HG03432 (cell line): ENCODE data around the gene VCP.
"Not testable (repeated sequence)": the region's sequence is repeated elsewhere in the genome, so short reads cannot be mapped to it uniquely, and the experiment has no call there.

ENCODE experiments used
- ATAC-seq: cut with Tn5 transposase; IDR thresholded peaks from one replicate; pipeline ENCODE4 v1.9.1; 2021; ENCODE audit warnings: mild to moderate bottlenecking, moderate library complexity; ENCODE audit not compliant: unreplicated experiment

The VCP gene

GRCh38 chr9:35026671-35027070 lies 45.8 kb downstream of the VCP start:
- ATAC-seq = no peak

GRCh38 chr9:35023443-35023842 lies 49.0 kb downstream of the VCP start:
- not testable (repeated sequence) for ATAC-seq

DNA sequence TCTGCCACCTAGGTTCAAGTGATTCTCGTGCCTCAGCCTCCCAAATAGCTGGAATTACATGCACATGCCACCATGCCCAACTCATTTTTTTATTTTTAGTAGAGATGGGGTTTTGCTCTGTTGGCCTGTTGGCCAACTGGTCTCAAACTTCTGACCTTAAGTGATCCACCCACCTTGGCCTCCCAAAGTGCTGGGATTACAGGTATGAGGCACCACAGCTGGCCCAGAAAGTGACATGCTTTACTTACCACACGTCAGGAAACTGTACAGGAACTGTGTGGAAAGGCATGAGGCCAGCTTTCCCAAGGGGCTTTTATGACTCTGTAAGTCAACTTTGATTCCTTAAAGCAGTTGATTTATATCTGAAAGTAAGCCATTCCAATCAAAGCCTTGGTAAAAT lies 57.9 kb downstream of the VCP start:
- no peak for ATAC-seq

DNA sequence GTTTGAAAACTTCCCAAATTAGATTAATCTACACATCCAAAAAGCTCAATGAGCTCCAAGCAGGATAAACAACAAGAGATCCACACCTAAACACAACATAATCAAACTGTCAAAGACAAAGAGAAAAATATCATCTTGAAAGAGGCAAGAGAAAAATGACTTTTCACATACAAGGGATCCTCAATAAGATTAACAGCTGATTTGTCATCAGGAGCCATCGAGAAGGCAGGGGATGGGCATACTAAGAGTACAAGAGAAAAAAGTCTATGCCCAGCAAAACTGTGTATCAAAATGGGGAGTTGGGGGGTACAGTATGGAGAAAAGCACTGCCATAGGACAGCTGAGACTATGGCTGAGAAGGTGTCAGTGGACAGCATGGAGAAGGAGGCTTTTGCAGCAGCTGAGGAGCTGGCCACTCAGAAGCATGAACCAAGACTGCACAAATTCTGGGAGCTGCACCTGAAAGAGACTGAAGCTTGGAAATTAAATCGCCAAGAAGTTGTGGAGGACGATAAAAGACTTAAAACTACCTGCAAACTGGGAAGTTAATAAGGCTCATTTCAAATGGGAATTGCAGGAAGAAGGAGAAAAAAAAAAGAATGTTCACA lies 62.0 kb downstream of the VCP start:
- ATAC-seq = no peak
